ENCODE data around the gene CTNNA3.
"Not testable (repeated sequence)": the region's sequence is repeated elsewhere in the genome, so short reads cannot be mapped to it uniquely, and the experiment has no call there.

CTNNA3 gene

DNA sequence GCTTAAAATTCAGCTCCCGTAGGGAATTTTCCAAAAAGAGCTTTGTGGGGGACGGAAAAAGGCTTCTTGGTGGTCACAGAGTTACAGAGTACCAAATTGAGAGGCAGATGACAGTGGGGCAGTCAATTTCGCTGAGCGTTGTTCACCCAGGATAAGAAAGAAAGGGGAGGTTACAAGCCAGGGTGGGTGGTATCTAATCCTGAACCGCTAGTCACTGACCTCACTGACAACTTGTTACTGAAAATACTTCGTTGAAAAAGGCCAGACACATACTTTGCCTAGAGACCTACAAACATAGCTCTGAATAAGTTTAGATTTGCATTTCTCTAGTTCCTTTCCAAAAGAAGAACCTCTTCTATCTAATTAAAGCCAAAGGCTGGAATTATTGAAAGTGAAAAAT is at the start of gene CTNNA3:
TSS of gene CTNNA3 (minus strand) at position 167 of the 400 bp plus-strand sequence.
- DNase-seq (ENCODE audit: low read depth): no peak
- TF ChIP-seq, protein P1, sequence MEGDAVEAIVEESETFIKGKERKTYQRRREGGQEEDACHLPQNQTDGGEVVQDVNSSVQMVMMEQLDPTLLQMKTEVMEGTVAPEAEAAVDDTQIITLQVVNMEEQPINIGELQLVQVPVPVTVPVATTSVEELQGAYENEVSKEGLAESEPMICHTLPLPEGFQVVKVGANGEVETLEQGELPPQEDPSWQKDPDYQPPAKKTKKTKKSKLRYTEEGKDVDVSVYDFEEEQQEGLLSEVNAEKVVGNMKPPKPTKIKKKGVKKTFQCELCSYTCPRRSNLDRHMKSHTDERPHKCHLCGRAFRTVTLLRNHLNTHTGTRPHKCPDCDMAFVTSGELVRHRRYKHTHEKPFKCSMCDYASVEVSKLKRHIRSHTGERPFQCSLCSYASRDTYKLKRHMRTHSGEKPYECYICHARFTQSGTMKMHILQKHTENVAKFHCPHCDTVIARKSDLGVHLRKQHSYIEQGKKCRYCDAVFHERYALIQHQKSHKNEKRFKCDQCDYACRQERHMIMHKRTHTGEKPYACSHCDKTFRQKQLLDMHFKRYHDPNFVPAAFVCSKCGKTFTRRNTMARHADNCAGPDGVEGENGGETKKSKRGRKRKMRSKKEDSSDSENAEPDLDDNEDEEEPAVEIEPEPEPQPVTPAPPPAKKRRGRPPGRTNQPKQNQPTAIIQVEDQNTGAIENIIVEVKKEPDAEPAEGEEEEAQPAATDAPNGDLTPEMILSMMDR (conservative IDR thresholded peaks at IDR 0.05; ENCODE audit: low read length): no peak
- no peak within 1 kb of the TSS for H3K4me3 ChIP-seq (ENCODE audit: low read length)

DNA sequence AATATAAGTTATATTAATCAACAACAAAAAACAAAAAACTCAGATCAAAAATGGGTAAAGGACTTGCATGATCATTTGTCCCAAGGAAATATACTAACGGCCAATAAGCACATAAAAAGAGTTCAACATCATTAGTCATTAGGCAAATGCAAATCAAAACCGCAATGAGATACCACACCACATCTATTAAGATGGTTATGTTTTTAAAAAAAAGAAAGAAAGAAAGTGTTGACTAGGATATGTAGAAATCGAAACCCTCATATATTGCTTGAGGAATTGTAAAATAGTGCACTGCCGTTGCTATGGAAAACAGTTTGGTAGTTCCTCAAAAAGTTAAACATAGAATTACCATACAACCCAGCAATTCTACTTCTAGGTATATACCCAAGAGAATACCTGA is 39.4 kb upstream of the CTNNA3 start:
- DNase-seq (ENCODE audit: low read depth): no peak
- H3K4me3 ChIP-seq (ENCODE audit: low read length): no peak overlapping the region
- TF ChIP-seq, protein P1 (conservative IDR thresholded peaks at IDR 0.05; ENCODE audit: low read length): no peak

DNA sequence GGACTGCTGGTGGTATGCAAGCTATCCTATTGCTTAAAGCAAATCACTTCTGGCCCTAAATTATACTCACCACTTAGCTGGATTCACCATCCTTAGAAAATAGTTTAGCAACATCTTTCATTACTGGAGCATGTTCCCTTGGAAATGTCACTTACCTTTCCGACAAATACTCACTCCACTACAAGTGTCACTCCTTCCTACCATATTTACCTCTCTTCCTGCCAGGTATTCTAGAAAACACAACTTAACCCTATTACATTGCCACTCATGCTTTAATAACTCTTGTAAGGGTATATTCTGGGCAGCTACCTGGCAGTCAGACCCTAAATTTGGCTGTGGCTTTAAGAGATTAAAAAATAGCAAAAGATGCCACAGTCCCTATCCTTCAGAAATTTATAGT is 37.5 kb upstream of the CTNNA3 start:
- DNase-seq (ENCODE audit: low read depth): no peak
- H3K4me3 ChIP-seq (ENCODE audit: low read length): no peak overlapping the region
- TF ChIP-seq, protein P1 (conservative IDR thresholded peaks at IDR 0.05; ENCODE audit: low read length): no peak

DNA sequence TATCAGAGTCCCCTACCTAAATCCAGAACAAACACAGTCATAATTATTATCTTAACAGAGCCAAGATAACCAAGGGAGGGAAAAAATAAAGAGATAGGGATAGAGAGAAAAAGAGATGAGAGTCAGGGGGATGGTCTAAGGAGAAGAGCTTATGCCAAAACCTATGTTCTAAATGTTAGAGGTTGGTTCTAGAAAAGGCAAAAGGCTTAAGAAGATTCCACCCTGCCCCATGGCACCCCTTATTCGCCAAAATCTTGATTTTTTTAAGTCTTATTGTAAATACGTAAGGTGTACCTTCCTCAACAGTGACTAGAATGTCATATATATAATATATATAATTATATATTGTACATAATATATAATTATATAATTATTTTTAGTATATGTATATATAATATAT is 29.6 kb upstream of the CTNNA3 start:
- no peak for DNase-seq (ENCODE audit: low read depth)
- TF ChIP-seq, protein P1 (conservative IDR thresholded peaks at IDR 0.05; ENCODE audit: low read length): no peak
- H3K4me3 ChIP-seq (ENCODE audit: low read length): no peak overlapping the region

DNA sequence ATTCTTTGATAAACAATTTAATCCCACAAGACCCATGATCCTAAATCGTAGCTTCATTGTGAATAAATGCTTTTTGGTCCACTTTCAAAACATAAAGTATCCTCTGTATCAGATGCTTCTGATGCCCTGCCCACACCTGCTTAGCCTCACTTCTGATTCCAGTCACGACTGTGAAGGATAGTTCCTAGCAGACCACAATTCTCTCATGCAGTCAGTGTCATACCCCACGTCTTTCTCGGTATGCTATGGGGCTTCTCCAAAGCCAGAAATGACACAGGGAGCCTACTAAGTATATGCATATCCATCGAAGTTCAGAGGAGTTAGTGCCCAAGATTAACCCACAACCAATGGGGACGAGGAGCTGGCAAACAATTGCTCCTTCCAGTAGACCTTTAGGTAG is 27.6 kb upstream of the CTNNA3 start:
- H3K4me3 ChIP-seq (ENCODE audit: low read length): no peak overlapping the region
- TF ChIP-seq, protein P1 (conservative IDR thresholded peaks at IDR 0.05; ENCODE audit: low read length): no peak
- DNase-seq (ENCODE audit: low read depth): no peak

DNA sequence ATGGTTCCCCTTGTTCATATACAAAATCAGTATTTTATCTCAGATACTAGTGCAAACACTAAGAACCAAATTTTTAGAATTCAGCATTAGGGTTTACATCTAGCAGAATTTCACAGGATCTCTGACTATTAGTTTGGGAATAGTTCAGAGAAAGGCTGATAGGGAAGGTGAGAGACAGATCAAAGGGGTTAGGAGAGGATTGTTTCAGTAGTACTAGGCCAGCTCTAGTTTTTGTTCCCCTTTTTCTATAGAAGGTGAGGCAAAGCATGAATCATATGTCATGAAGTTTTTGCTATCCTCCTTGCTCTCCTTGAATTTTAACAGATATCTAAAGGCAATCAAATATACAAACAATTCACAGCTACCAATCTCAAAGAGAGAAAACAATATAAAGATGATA is 26.1 kb upstream of the CTNNA3 start:
- TF ChIP-seq, protein P1 (conservative IDR thresholded peaks at IDR 0.05; ENCODE audit: low read length): no peak
- no peak for DNase-seq (ENCODE audit: low read depth)
- no peak overlapping the region for H3K4me3 ChIP-seq (ENCODE audit: low read length)

DNA sequence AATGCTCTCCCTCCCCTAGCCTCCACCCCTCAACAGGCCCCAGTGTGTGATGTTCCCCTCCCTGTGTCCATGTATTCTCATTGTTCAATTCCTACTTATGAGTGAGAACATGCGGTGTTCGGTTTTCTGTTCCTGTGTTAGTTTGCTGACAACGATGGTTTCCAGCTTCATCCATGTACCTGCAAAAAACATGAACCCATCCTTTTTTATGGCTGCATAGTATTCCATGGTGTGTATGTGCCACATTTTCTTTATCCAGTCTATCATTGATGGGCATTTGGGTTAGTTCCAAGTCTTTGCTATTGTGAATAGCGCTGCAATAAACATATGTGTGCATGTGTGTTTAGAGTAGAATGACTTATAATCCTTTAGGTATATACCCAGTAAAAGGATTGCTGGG is 20.5 kb upstream of the CTNNA3 start:
- not testable (repeated sequence) for DNase-seq (ENCODE audit: low read depth)

DNA sequence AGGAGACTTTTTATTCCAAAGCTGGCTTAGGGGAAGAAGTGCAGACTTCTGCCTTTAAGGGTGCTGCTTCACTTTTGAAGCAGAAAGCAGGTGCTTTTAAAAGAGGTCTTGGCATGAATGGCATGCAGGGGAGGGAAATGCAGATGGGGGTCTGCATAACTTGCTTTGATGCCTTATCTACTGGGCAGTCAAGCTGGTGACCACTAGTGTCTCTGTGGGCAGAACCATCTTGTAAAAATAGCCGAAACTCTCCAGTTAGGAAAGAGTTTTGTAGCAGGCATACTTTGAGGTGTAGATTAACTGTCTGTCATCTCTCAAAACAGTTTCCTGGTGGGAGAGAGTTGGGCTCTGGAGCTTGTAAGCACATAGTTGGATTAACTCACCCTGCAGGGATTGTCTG is 9.9 kb upstream of the CTNNA3 start:
- H3K4me3 ChIP-seq (ENCODE audit: low read length): no peak overlapping the region
- DNase-seq (ENCODE audit: low read depth): no peak
- TF ChIP-seq, protein P1 (conservative IDR thresholded peaks at IDR 0.05; ENCODE audit: low read length): no peak

More for the DNA sequence above, 20.5 kb upstream of the CTNNA3 start:
- not testable (repeated sequence) for H3K4me3 ChIP-seq (ENCODE audit: low read length)

DNA sequence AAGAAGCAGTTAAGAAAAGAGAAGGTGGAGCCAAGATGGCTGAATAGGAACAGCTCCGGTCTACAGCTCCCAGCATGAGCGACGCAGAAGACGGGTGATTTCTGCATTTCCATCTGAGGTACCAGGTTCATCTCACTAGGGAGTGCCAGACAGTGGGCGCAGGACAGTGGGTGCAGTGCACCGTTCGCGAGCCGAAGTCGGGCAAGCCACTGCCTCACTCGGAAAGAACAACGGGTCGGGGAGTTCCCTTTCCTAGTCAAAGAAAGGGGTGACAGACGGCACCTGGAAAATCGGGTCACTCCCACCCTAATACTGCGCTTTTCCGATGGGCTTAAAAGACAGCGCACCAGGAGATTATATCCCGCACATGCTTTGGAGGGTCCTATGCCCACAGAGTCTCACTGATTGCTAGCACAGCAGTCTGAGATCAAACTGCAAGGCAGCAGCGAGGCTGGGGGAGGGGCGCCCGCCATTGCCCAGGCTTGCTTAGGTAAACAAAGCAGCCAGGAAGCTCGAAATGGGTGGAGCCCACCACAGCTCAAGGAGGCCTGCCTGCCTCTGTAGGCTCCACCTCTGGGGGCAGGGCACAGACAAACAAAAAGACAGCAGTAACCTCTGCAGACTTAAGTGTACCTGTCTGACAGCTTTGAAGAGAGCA is 3.7 kb upstream of the CTNNA3 start:
- H3K4me3 ChIP-seq (ENCODE audit: low read length); DNase-seq (ENCODE audit: low read depth): not testable (repeated sequence)
